Measurements from ENCODE around the gene SLC26A2.

The SLC26A2 gene

GRCh38 chr5:149924486-149924885, 36.1 kb upstream of the SLC26A2 start:
- H2AFZ ChIP-seq (ENCODE audit: low read length, unreplicated experiment), result peak overlapping the region; percentile 17
- H3K4me3 ChIP-seq (ENCODE audit: low read depth, low read length), result no peak overlapping the region
- no peaks in the 10 kb centered on the region for H3K4me1 ChIP-seq (ENCODE audit: control insufficient read depth, insufficient read depth, low read length, unreplicated experiment)
- no peak overlapping the region for H3K27ac ChIP-seq (ENCODE audit: low read depth, low read length)
- H3K79me2 ChIP-seq (ENCODE audit: control insufficient read depth, insufficient read depth, low read length, unreplicated experiment), result no peaks in the 10 kb centered on the region
- H3K36me3 ChIP-seq (ENCODE audit: insufficient read depth, low read length), result no peaks in the 10 kb centered on the region
- no peaks in the 10 kb centered on the region for H3K27me3 ChIP-seq (ENCODE audit: insufficient read depth, low read length)

DNA sequence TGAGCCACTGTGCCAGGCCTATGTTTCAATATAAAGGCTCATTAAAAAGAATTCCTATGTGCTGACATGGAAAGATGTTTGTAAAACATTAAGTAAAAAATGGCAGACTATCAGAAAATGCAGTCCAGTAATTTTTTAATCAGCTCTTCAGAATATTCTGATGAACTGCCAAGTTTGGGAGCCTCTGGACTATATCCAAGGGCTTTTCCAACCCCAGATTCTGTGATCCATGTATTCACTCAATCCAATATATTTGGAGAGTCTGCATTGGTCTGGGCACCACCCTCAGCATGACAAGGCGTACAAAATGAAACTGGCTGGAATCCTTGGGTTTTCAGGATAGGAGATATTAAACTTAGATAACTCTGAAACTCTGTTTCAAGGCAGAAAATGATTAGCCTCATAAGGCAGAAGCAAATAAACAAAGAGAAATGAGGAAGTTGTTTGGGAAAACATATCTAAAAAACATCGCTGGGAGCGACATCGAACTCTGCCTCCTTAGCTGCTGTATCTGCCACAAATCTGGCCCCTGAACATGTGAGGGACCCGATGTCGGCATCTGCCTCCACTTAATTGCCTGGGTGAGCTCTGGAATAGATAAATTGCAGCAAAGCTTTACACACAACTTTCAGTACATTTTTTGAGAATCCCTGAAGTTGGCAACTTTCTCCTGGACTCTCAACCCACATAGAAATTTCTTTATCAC, 30.4 kb upstream of the SLC26A2 start:
- Histone ChIP-seq H3K27ac (ENCODE audit: low read depth, low read length) (peak overlapping the region; percentile 15; the same call in 1 of the 2 replicates), H3K4me3 (ENCODE audit: low read depth, low read length) (peak overlapping the region; percentile 68), H3K27me3 (ENCODE audit: insufficient read depth, low read length) (no peaks in the 10 kb centered on the region), H3K79me2 (ENCODE audit: control insufficient read depth, insufficient read depth, low read length, unreplicated experiment) (no peaks in the 10 kb centered on the region), H3K4me1 (ENCODE audit: control insufficient read depth, insufficient read depth, low read length, unreplicated experiment) (peaks cover 9% of the 10 kb centered on the region), H3K36me3 (ENCODE audit: insufficient read depth, low read length) (no peaks in the 10 kb centered on the region), H2AFZ (ENCODE audit: low read length, unreplicated experiment) (peak overlapping the region; percentile 78)

- peaks cover 9% of the 10 kb centered on the region for H3K4me1 ChIP-seq (ENCODE audit: control insufficient read depth, insufficient read depth, low read length, unreplicated experiment)
- no peaks in the 10 kb centered on the region for H3K79me2 ChIP-seq (ENCODE audit: control insufficient read depth, insufficient read depth, low read length, unreplicated experiment)
- peak overlapping the region; percentile 68 for H3K4me3 ChIP-seq (ENCODE audit: low read depth, low read length)
- H2AFZ ChIP-seq (ENCODE audit: low read length, unreplicated experiment), result peak overlapping the region; percentile 78
- no peaks in the 10 kb centered on the region for H3K36me3 ChIP-seq (ENCODE audit: insufficient read depth, low read length)
- no peak overlapping the region; the same call in 1 of the 2 replicates for H3K27ac ChIP-seq (ENCODE audit: low read depth, low read length)
- H3K27me3 ChIP-seq (ENCODE audit: insufficient read depth, low read length), result no peaks in the 10 kb centered on the region
These were observed 29.6 kb upstream of the SLC26A2 start for GRCh38 chr5:149930749-149931574.

- Histone ChIP-seq H3K4me1 (ENCODE audit: control insufficient read depth, insufficient read depth, low read length, unreplicated experiment) (peaks cover 18% of the 10 kb centered on the region), H3K79me2 (ENCODE audit: control insufficient read depth, insufficient read depth, low read length, unreplicated experiment) (no peaks in the 10 kb centered on the region), H3K27me3 (ENCODE audit: insufficient read depth, low read length) (no peaks in the 10 kb centered on the region), H2AFZ (ENCODE audit: low read length, unreplicated experiment) (no peak overlapping the region), H3K36me3 (ENCODE audit: insufficient read depth, low read length) (no peaks in the 10 kb centered on the region), H3K4me3 (ENCODE audit: low read depth, low read length) (no peak overlapping the region), H3K27ac (ENCODE audit: low read depth, low read length) (no peak overlapping the region)
These were observed 28.5 kb upstream of the SLC26A2 start for GRCh38 chr5:149931992-149932436.

- Histone ChIP-seq H3K27me3 (ENCODE audit: insufficient read depth, low read length) (no peaks in the 10 kb centered on the region), H2AFZ (ENCODE audit: low read length, unreplicated experiment) (no peak overlapping the region), H3K4me1 (ENCODE audit: control insufficient read depth, insufficient read depth, low read length, unreplicated experiment) (peaks cover 25% of the 10 kb centered on the region), H3K4me3 (ENCODE audit: low read depth, low read length) (peak overlapping the region; percentile 40; the same call in 1 of the 2 replicates), H3K36me3 (ENCODE audit: insufficient read depth, low read length) (no peaks in the 10 kb centered on the region), H3K27ac (ENCODE audit: low read depth, low read length) (no peak overlapping the region), H3K79me2 (ENCODE audit: control insufficient read depth, insufficient read depth, low read length, unreplicated experiment) (no peaks in the 10 kb centered on the region)
These were observed 27.9 kb upstream of the SLC26A2 start for GRCh38 chr5:149932445-149933350.

GRCh38 chr5:149935431-149935901, 25.1 kb upstream of the SLC26A2 start:
- Histone ChIP-seq H3K4me3 (ENCODE audit: low read depth, low read length) (no peak overlapping the region), H3K36me3 (ENCODE audit: insufficient read depth, low read length) (no peaks in the 10 kb centered on the region), H3K27me3 (ENCODE audit: insufficient read depth, low read length) (no peaks in the 10 kb centered on the region), H3K27ac (ENCODE audit: low read depth, low read length) (no peak overlapping the region), H3K79me2 (ENCODE audit: control insufficient read depth, insufficient read depth, low read length, unreplicated experiment) (no peaks in the 10 kb centered on the region), H2AFZ (ENCODE audit: low read length, unreplicated experiment) (no peak overlapping the region), H3K4me1 (ENCODE audit: control insufficient read depth, insufficient read depth, low read length, unreplicated experiment) (peaks cover 44% of the 10 kb centered on the region)

- Histone ChIP-seq H3K4me3 (ENCODE audit: low read depth, low read length) (no peak overlapping the region), H3K27ac (ENCODE audit: low read depth, low read length) (no peak overlapping the region; the same call in 1 of the 2 replicates), H3K27me3 (ENCODE audit: insufficient read depth, low read length) (no peaks in the 10 kb centered on the region), H3K79me2 (ENCODE audit: control insufficient read depth, insufficient read depth, low read length, unreplicated experiment) (no peaks in the 10 kb centered on the region), H2AFZ (ENCODE audit: low read length, unreplicated experiment) (no peak overlapping the region), H3K36me3 (ENCODE audit: insufficient read depth, low read length) (no peaks in the 10 kb centered on the region), H3K4me1 (ENCODE audit: control insufficient read depth, insufficient read depth, low read length, unreplicated experiment) (peaks cover 40% of the 10 kb centered on the region)
These were observed 24.4 kb upstream of the SLC26A2 start for GRCh38 chr5:149936044-149936699.

- peaks cover 40% of the 10 kb centered on the region for H3K4me1 ChIP-seq (ENCODE audit: control insufficient read depth, insufficient read depth, low read length, unreplicated experiment)
- H3K79me2 ChIP-seq (ENCODE audit: control insufficient read depth, insufficient read depth, low read length, unreplicated experiment), result no peaks in the 10 kb centered on the region
- H3K4me3 ChIP-seq (ENCODE audit: low read depth, low read length), result no peak overlapping the region
- H3K36me3 ChIP-seq (ENCODE audit: insufficient read depth, low read length), result no peaks in the 10 kb centered on the region
- H3K27ac ChIP-seq (ENCODE audit: low read depth, low read length), result peak overlapping the region; percentile 97; the same call in 1 of the 2 replicates
- H3K27me3 ChIP-seq (ENCODE audit: insufficient read depth, low read length), result no peaks in the 10 kb centered on the region
- H2AFZ ChIP-seq (ENCODE audit: low read length, unreplicated experiment), result no peak overlapping the region
These were observed 23.9 kb upstream of the SLC26A2 start for GRCh38 chr5:149936700-149937091.

- Histone ChIP-seq H3K79me2 (ENCODE audit: control insufficient read depth, insufficient read depth, low read length, unreplicated experiment) (no peaks in the 10 kb centered on the region), H3K36me3 (ENCODE audit: insufficient read depth, low read length) (no peaks in the 10 kb centered on the region), H2AFZ (ENCODE audit: low read length, unreplicated experiment) (no peak overlapping the region), H3K4me3 (ENCODE audit: low read depth, low read length) (peak overlapping the region; percentile 14; the same call in 1 of the 2 replicates), H3K27me3 (ENCODE audit: insufficient read depth, low read length) (no peaks in the 10 kb centered on the region), H3K27ac (ENCODE audit: low read depth, low read length) (peak overlapping the region; percentile 97), H3K4me1 (ENCODE audit: control insufficient read depth, insufficient read depth, low read length, unreplicated experiment) (peaks cover 40% of the 10 kb centered on the region)
These were observed 22.9 kb upstream of the SLC26A2 start for GRCh38 chr5:149937610-149938009.
